ENCODE results near the gene MRPL48.

DNA sequence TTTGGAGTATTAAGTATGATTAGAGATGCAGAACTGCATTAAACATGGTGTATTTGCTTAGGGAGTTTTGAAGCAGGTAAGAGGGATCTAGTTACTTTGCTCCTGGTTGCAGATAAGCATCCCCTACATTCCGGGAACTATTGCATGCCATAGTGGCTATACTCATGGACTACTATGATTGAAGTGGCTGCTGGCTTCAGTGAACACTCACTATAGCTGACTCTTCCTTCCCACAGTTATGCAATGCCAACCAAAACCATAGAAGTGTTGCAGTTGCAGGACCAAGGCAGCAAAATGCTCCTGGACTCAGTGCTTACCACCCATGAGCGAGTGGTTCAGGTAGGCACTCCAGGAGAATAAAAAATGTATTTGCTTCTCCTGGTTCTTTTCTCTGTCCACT is 72.0 kb downstream of the MRPL48 start:
- TF ChIP-seq, protein P1, sequence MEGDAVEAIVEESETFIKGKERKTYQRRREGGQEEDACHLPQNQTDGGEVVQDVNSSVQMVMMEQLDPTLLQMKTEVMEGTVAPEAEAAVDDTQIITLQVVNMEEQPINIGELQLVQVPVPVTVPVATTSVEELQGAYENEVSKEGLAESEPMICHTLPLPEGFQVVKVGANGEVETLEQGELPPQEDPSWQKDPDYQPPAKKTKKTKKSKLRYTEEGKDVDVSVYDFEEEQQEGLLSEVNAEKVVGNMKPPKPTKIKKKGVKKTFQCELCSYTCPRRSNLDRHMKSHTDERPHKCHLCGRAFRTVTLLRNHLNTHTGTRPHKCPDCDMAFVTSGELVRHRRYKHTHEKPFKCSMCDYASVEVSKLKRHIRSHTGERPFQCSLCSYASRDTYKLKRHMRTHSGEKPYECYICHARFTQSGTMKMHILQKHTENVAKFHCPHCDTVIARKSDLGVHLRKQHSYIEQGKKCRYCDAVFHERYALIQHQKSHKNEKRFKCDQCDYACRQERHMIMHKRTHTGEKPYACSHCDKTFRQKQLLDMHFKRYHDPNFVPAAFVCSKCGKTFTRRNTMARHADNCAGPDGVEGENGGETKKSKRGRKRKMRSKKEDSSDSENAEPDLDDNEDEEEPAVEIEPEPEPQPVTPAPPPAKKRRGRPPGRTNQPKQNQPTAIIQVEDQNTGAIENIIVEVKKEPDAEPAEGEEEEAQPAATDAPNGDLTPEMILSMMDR (IDR thresholded peaks at IDR 0.05): no peak
- no peak for TF ChIP-seq EP300 (IDR thresholded peaks at IDR 0.05)
